DOHH2 (cell line): ENCODE data around the gene ARHGEF4.

ENCODE experiments used
- H3F3A ChIP-seq: fragments of 200-600 bp; sonication (generic), shearing (Covaris generic); 2 replicates; pipeline ENCODE4 v1.6.0; 2016; ENCODE audit warnings: antibody characterized with exemption, mild to moderate bottlenecking; ENCODE audit not compliant: control insufficient read depth, insufficient read depth
- H3K27ac ChIP-seq: fragments of 200-600 bp; sonication (generic); 2 replicates; pipeline ENCODE4 v1.5.1; 2014; ENCODE audit warnings: low read depth, mild to moderate bottlenecking, low read length, moderate library complexity
- H3K27me3 ChIP-seq: fragments of 200-600 bp; sonication (generic); 2 replicates; pipeline ENCODE4 v1.6.1; 2014; ENCODE audit warnings: mild to moderate bottlenecking, low read length, mixed read lengths; ENCODE audit not compliant: control insufficient read depth
- H3K36me3 ChIP-seq: fragments of 200-600 bp; sonication (generic); 2 replicates; pipeline ENCODE4 v1.6.1; 2014; ENCODE audit warnings: mild to moderate bottlenecking, low read length, moderate library complexity, mixed read lengths; ENCODE audit not compliant: control insufficient read depth
- H3K4me1 ChIP-seq: fragments of 200-600 bp; sonication (generic); 2 replicates; pipeline ENCODE4 v1.6.1; 2014; ENCODE audit warnings: mild to moderate bottlenecking, low read length, mixed read lengths; ENCODE audit not compliant: control insufficient read depth
- H3K4me2 ChIP-seq: fragments of 200-600 bp; sonication (generic); 2 replicates; pipeline ENCODE4 v1.6.0; 2014; ENCODE audit warnings: mild to moderate bottlenecking, low read length, moderate library complexity
- H3K4me3 ChIP-seq: fragments of 200-600 bp; sonication (generic); 2 replicates; pipeline ENCODE4 v1.5.1; 2014; ENCODE audit warnings: mild to moderate bottlenecking, low read length, mixed read lengths
- H3K79me2 ChIP-seq: fragments of 200-600 bp; sonication (generic); 2 replicates; pipeline ENCODE4 v1.6.1; 2014; ENCODE audit warnings: mild to moderate bottlenecking, low read length, mixed read lengths; ENCODE audit not compliant: control insufficient read depth
- H3K9me2 ChIP-seq: fragments of 200-600 bp; sonication (generic); replicated peaks from 2 replicates; pipeline ENCODE4 v1.6.1; 2014; ENCODE audit warnings: mild to moderate bottlenecking, low read length, mixed read lengths; ENCODE audit not compliant: control insufficient read depth
- H3K9me3 ChIP-seq: fragments of 200-600 bp; sonication (generic); 2 replicates; pipeline ENCODE4 v1.6.1; 2014; ENCODE audit warnings: antibody characterized with exemption, low read length, mixed read lengths; ENCODE audit not compliant: control insufficient read depth, insufficient read depth
- H4K20me1 ChIP-seq: fragments of 200-600 bp; sonication (generic); 2 replicates; pipeline ENCODE4 v1.6.0; 2014; ENCODE audit warnings: low read depth, mild to moderate bottlenecking, antibody characterized with exemption, low read length, moderate library complexity; ENCODE audit not compliant: control insufficient read depth, insufficient read depth
- EZH2phosphoT487 ChIP-seq: fragments of 200-600 bp; sonication (generic); IDR thresholded peaks from 2 replicates; pipeline ENCODE4 v1.6.1; 2017; ENCODE audit warnings: borderline replicate concordance, mild to moderate bottlenecking, antibody characterized with exemption, low read length, moderate library complexity, mixed read lengths
- TF ChIP-seq, protein P1 (sequence below): fragments of 200-600 bp; sonication (generic); IDR thresholded peaks from one replicate; pipeline ENCODE4 v1.5.1; 2014; ENCODE audit warnings: antibody characterized with exemption, mild to moderate bottlenecking, low read depth, low read length; ENCODE audit not compliant: poor library complexity, severe bottlenecking

Gene ARHGEF4

DNA sequence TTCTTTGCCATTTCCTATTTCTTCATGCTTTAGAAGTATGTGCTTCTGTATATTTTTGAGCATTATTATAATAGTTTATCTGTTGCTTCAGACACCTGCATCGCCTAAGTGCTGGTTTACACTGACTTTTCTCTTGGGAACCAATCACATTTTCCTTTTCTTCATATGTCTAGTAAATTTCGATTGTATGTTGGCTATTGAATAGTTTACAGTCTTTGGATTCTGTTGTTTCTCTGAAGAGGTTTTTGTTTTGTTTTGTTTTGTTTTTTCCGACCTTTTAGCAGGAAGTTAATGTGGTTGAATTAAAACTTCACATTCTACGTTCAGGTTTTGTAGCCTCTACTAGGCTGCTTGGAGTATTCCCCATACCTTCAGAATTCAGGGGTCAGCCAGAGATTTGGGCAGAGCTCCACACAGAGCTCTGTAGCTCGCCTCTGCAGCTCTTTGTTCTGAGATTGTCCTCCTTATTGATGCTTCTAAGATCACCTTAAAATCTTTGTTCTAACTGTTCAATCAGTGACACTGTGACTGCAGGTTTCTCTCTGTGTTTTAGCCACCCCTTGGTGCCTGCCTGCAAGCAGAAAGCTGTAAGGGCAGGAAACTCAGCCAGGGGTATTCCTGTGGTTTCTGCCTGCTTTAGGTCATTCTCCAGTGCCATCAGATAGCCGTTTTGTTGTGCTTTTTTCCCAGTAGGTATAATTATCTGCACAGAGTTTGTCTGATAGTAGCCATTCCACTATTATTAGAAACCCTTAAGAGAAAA is 173.2 kb downstream of the ARHGEF4 start:
- H4K20me1 ChIP-seq = no peaks in the 10 kb centered on the region
- H3K4me3 ChIP-seq = no peak overlapping the region
- no peaks in the 10 kb centered on the region for H3K79me2 ChIP-seq
- no peaks in the 10 kb centered on the region for H3K9me3 ChIP-seq
- H3K4me1 ChIP-seq = no peaks in the 10 kb centered on the region
- TF ChIP-seq, protein P1, sequence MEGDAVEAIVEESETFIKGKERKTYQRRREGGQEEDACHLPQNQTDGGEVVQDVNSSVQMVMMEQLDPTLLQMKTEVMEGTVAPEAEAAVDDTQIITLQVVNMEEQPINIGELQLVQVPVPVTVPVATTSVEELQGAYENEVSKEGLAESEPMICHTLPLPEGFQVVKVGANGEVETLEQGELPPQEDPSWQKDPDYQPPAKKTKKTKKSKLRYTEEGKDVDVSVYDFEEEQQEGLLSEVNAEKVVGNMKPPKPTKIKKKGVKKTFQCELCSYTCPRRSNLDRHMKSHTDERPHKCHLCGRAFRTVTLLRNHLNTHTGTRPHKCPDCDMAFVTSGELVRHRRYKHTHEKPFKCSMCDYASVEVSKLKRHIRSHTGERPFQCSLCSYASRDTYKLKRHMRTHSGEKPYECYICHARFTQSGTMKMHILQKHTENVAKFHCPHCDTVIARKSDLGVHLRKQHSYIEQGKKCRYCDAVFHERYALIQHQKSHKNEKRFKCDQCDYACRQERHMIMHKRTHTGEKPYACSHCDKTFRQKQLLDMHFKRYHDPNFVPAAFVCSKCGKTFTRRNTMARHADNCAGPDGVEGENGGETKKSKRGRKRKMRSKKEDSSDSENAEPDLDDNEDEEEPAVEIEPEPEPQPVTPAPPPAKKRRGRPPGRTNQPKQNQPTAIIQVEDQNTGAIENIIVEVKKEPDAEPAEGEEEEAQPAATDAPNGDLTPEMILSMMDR = no peak
- TF ChIP-seq EZH2phosphoT487 = no peak
- no peak overlapping the region for H3K27ac ChIP-seq
- H3K4me2 ChIP-seq = no peak overlapping the region
- H3K36me3 ChIP-seq = no peaks in the 10 kb centered on the region
- no peaks in the 10 kb centered on the region for H3K9me2 ChIP-seq
- peaks cover 19% of the 10 kb centered on the region for H3K27me3 ChIP-seq
- no peaks in the 10 kb centered on the region for H3F3A ChIP-seq

DNA sequence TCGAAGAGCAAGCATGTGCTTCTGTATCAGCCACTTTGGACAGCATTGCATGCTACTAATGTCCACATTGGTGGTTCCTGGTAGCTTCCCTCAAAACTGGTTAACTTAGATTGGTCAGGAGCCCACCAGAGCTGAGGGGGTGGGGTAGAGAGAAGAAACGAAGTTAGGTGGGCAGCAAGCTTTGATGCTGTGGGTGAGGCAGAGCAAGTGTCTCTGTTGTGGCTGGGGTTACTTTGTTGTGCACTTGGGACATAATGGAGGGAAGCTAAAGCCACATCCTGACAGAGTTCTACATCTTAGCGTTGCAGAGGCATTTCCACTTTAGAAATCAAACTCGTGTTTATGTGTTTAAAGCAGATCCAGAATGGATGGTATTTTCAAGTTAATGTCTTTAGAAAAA is 173.9 kb downstream of the ARHGEF4 start:
- Histone ChIP-seq H3K9me2 (no peaks in the 10 kb centered on the region), H3K27me3 (peaks cover 19% of the 10 kb centered on the region)
- TF ChIP-seq EZH2phosphoT487 = no peak
- TF ChIP-seq, protein P1 = no peak

DNA sequence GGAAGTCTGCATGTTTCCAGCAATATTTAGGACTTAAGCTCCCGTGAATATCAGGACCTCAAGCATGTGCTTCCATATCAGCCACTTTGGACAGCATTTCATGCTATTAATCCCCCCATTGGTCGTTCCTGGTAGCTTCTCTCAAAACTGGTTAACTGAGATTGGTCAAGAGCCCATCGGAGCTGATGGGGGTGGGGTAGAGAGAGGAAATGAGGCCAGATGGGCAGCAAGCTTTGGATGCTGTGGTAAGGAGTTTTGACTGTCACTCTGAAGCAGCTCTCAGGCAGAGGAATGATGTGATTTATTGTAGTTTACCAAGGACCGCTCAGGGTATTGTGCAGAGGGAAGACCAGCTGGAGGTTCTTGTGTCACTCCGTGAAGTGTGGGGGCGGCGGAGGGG is 174.8 kb downstream of the ARHGEF4 start:
- Histone ChIP-seq H3K4me2 (no peak overlapping the region), H3K27me3 (peaks cover 19% of the 10 kb centered on the region), H3K79me2 (no peaks in the 10 kb centered on the region), H3F3A (no peaks in the 10 kb centered on the region), H3K4me3 (no peak overlapping the region), H3K9me3 (no peaks in the 10 kb centered on the region), H3K9me2 (no peaks in the 10 kb centered on the region), H3K36me3 (no peaks in the 10 kb centered on the region), H3K27ac (no peak overlapping the region), H3K4me1 (no peaks in the 10 kb centered on the region), H4K20me1 (no peaks in the 10 kb centered on the region)
- TF ChIP-seq, protein P1 = no peak
- TF ChIP-seq EZH2phosphoT487 = no peak

More for the DNA sequence above, 173.9 kb downstream of the ARHGEF4 start:
- no peaks in the 10 kb centered on the region for H3F3A ChIP-seq
- H3K79me2 ChIP-seq = no peaks in the 10 kb centered on the region
- H3K27ac ChIP-seq = no peak overlapping the region
- H3K9me3 ChIP-seq = no peaks in the 10 kb centered on the region
- H3K4me1 ChIP-seq = no peaks in the 10 kb centered on the region
- no peak overlapping the region for H3K4me2 ChIP-seq
- no peaks in the 10 kb centered on the region for H4K20me1 ChIP-seq
- no peak overlapping the region for H3K4me3 ChIP-seq
- no peaks in the 10 kb centered on the region for H3K36me3 ChIP-seq
